Measurements from ENCODE around the gene TMTC1. TPM values are rescaled to one million over a fixed set of nuclear protein-coding genes. Genes with fewer than 3 reads are reported as not detected.

TMTC1 gene
- total and polyA plus RNA-seq, 2 of the 8 experiments (the other 6 are each of a cell fraction or from before 2014, with no cell fraction given): 15.4 to 20.8 TPM

DNA sequence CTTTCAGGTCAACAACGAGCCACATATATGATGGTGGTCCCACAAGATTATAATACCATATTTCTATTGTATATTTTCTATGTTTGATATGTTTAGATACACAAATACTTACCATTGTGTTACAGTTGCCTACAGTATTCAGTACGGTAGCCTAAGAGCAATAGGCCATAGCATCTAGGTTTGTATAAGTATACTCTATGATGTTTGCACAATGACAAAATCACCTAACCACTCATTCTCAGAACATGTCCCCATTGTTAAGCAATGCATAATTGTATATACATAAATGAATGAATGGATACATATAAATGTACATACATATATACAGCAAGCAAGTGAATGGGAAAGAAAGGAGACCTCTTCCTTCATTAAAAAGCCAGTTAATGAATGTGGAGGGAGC is 23.8 kb downstream of the TMTC1 start:
- H3K9me3 ChIP-seq (ENCODE audit: insufficient read depth in 2 of 2, low read depth in 1 of 2, low read length in 1 of 2): peaks cover 3 to 6% of the 10 kb centered on the region in 2 experiments; a peak in 1 of 4 replicates
- no peak overlapping the region for H4K91ac ChIP-seq (replicated peaks; ENCODE audit: insufficient read length, low read length)
- no peaks in the 10 kb centered on the region for H3K27me3 ChIP-seq (replicated peaks in 1 of 4; ENCODE audit: control insufficient read depth in 3 of 4, extremely low read depth in 1 of 4, insufficient read depth in 3 of 4, low read length in 3 of 4)
- H2AK5ac ChIP-seq (ENCODE audit: low read depth, low read length): no peak overlapping the region
- FAIRE-seq: no peak
- H3K79me2 ChIP-seq (ENCODE audit: control insufficient read depth in 1 of 2, insufficient read depth in 2 of 2, low read length in 2 of 2): no peaks in the 10 kb centered on the region; a peak in 2 of 4 replicates
- no peak overlapping the region for H3K4me2 ChIP-seq (ENCODE audit: insufficient read depth in 1 of 2, low read depth in 2 of 2, low read length in 2 of 2)
- no peaks in the 10 kb centered on the region for H3K23me2 ChIP-seq (ENCODE audit: low read depth, low read length)
- H2BK20ac ChIP-seq (ENCODE audit: low read length): no peak overlapping the region
- no peak overlapping the region for H4K5ac ChIP-seq (ENCODE audit: insufficient read length, low read depth, low read length)
- H3K36me3 ChIP-seq (ENCODE audit: control insufficient read depth in 2 of 4, insufficient read depth in 4 of 4, low read length in 3 of 4): peaks cover 0 to 18% (median 4%) of the 10 kb centered on the region in 4 experiments; a peak in 4 of 8 replicates
- no peak overlapping the region for H2BK15ac ChIP-seq (ENCODE audit: low read length)
- no peak overlapping the region for H3K18ac ChIP-seq (ENCODE audit: extremely low read depth, low read length)
- TF ChIP-seq SUZ12 (IDR thresholded peaks at IDR 0.05; ENCODE audit: low read length): no peak
- TF ChIP-seq KDM1A (IDR thresholded peaks at IDR 0.05; ENCODE audit: borderline replicate concordance, low read length): no peak
- no peak for TF ChIP-seq YY1 (IDR thresholded peaks at IDR 0.05; ENCODE audit: low read depth, low read length)
- TF ChIP-seq EP300 (IDR thresholded peaks at IDR 0.05; ENCODE audit: borderline replicate concordance in 1 of 2, low read depth in 2 of 2, low read length in 2 of 2): no peak
- no peak for TF ChIP-seq TEAD4 (IDR thresholded peaks at IDR 0.05; ENCODE audit: low read depth, low read length)
- TF ChIP-seq SP4 (IDR thresholded peaks at IDR 0.05; ENCODE audit: low read length): no peak
- TF ChIP-seq ZNF274 (IDR thresholded peaks at IDR 0.05; ENCODE audit: borderline replicate concordance, extremely low read depth, low read length): no peak
- TF ChIP-seq GTF2F1 (IDR thresholded peaks at IDR 0.05; ENCODE audit: borderline replicate concordance, low read depth, low read length): no peak
- TF ChIP-seq, protein P1, sequence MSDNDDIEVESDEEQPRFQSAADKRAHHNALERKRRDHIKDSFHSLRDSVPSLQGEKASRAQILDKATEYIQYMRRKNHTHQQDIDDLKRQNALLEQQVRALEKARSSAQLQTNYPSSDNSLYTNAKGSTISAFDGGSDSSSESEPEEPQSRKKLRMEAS (IDR thresholded peaks at IDR 0.05): no peak
- TF ChIP-seq POLR2AphosphoS5 (IDR thresholded peaks at IDR 0.05; ENCODE audit: low read depth, low read length): no peak
- no peak for TF ChIP-seq HDAC6 (IDR thresholded peaks at IDR 0.05; ENCODE audit: low read depth, low read length)
- no peak for TF ChIP-seq TAF1 (IDR thresholded peaks at IDR 0.05; ENCODE audit: low read depth, low read length)
- TF ChIP-seq, protein P2, sequence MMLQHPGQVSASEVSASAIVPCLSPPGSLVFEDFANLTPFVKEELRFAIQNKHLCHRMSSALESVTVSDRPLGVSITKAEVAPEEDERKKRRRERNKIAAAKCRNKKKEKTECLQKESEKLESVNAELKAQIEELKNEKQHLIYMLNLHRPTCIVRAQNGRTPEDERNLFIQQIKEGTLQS (IDR thresholded peaks at IDR 0.05; ENCODE audit: insufficient read depth, low read depth, low read length): no peak
- peaks cover 0 to 5% (median 1%) of the 10 kb centered on the region in 4 experiments; a peak in 2 of 7 replicates for H3K4me1 ChIP-seq (replicated peaks in 1 of 4; ENCODE audit: control insufficient read depth in 3 of 4, insufficient read depth in 4 of 4, low read length in 3 of 4)
- H3K79me1 ChIP-seq (ENCODE audit: low read depth, low read length): no peaks in the 10 kb centered on the region; the same call in 1 of the 2 replicates
- H3K4ac ChIP-seq (replicated peaks; ENCODE audit: insufficient read length, low read depth, low read length): no peak overlapping the region
- H3K27ac ChIP-seq (ENCODE audit: low read depth, low read length): no peak overlapping the region
- H3K9ac ChIP-seq (replicated peaks in 1 of 4; ENCODE audit: extremely low read depth in 1 of 4, low read depth in 3 of 4, low read length in 3 of 4): no peak overlapping the region
- ChIA-PET POLR2A (ENCODE audit: partially characterized antibody) (no interaction called here), CTCF (ENCODE audit: partially characterized antibody) (no interaction called here)
- no peak overlapping the region for H2BK5ac ChIP-seq (ENCODE audit: low read depth, low read length)
- WGBS, 2 experiments (ENCODE audit: extremely low coverage in 1 of 2, insufficient coverage in 1 of 2, insufficient read length in 1 of 2, insufficient replicate concordance in 2 of 2, low coverage in 1 of 2, low lambda C conversion rate in 2 of 2, missing lambda C conversion rate in 1 of 2): 86% methylated on average over 2 of the region's 2 CpGs; no CpG with 5 or more reads in 1 of the 2 experiments
- DNase-seq (ENCODE audit: low read depth in 1 of 2, low spot score in 2 of 2): no peak
- no peak overlapping the region for H4K8ac ChIP-seq (ENCODE audit: extremely low read depth, insufficient read depth, low read length)
- no peak overlapping the region for H3K14ac ChIP-seq (ENCODE audit: insufficient read length)
- H3K4me3 ChIP-seq (ENCODE audit: extremely low read depth in 1 of 4, insufficient read depth in 2 of 4, low read depth in 3 of 4, low read length in 4 of 4): no peak overlapping the region
- no peak overlapping the region for H3K56ac ChIP-seq (replicated peaks; ENCODE audit: insufficient read length, low read depth, low read length)
- no peak overlapping the region for H2BK12ac ChIP-seq (ENCODE audit: low read depth, low read length)
- H2BK120ac ChIP-seq (replicated peaks; ENCODE audit: low read depth, low read length): no peak overlapping the region
- no peaks in the 10 kb centered on the region for H4K20me1 ChIP-seq (replicated peaks in 1 of 2; ENCODE audit: control insufficient read depth in 1 of 2, insufficient read depth in 2 of 2, low read length in 2 of 2)
- H2AFZ ChIP-seq (ENCODE audit: low read length): no peak overlapping the region
- no peak overlapping the region for H3K23ac ChIP-seq (ENCODE audit: insufficient read length)
